ENCODE data around the gene SLC4A4.

Gene SLC4A4

DNA sequence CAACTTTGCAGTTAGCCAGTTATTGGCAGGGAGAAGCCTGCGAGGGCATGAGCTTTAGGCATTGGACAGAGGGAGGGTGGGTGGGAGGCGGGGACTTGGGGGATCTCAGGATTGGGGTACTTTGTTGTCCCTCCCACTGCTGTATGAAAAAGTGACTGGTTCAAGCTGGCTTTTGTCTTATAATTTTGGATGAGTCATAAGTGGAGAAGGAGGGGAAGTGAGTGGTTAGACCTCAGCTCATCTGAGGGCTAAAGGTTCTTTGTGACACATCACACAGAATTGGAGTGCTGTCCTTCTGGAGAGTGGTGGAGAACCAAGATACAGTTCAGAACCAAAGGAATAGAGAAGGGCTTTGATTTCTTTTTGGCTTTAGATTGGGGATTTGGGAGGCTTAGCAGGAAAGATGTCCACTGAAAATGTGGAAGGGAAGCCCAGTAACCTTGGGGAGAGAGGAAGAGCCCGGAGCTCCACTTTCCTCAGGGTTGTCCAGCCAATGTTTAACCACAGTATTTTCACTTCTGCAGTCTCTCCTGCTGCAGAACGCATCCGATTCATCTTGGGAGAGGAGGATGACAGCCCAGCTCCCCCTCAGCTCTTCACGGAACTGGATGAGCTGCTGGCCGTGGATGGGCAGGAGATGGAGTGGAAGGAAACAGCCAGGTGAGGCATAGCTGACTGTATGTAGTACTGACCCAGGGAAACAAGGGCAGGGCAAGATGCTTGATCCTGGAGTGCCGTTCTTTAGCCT lies at the start of gene SLC4A4:
Gene SLC4A4, plus strand, starts transcription at position 175 of the 748 bp plus-strand sequence.
- no peak for DNase-seq (ENCODE audit: low read depth)

- no peak for DNase-seq (ENCODE audit: low read depth)
These were observed 48.7 kb upstream of the SLC4A4 start for GRCh38 chr4:71290074-71290473.

DNA sequence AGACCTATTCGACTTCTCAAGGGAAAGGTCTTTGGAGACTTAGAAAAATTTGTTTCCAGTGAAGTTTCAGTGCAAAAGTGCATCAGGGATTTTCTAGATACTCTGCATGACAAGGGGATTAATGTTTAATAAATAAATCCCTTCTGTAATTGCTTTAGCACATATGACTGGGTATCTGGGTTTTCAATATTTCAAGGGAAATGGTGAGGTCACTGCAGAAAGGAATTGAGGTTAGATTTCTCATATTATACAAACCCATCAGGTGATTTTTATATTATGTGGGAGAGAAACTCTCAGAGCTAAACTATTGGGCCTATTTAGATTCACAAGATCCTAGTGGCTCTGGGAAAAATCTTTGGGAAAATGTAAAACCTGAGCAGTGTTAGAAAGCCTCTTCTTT lies 48.3 kb upstream of the SLC4A4 start:
- no peak for DNase-seq (ENCODE audit: low read depth)

GRCh38 chr4:71292228-71292627 lies 46.6 kb upstream of the SLC4A4 start:
- no peak for DNase-seq (ENCODE audit: low read depth)

DNA sequence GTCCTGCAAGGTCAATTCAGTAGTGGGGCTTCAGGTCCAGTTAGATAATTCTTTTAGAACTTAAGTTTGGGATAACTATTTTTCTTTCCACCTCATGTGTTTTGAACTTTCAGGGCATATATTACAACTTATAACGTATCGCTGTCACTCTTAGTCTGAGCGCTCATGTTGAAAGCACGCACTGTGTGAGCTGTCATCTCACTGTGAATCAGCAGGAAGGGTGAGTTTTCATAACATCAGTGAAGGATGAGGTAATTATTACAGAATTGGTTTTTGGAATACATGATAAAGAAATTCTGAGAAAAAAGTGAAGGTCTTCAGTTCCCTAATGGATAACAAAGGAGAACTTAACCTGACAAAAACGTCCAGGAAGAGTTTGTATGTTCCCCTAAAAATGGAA lies 45.1 kb upstream of the SLC4A4 start:
- no peak for DNase-seq (ENCODE audit: low read depth)

DNA sequence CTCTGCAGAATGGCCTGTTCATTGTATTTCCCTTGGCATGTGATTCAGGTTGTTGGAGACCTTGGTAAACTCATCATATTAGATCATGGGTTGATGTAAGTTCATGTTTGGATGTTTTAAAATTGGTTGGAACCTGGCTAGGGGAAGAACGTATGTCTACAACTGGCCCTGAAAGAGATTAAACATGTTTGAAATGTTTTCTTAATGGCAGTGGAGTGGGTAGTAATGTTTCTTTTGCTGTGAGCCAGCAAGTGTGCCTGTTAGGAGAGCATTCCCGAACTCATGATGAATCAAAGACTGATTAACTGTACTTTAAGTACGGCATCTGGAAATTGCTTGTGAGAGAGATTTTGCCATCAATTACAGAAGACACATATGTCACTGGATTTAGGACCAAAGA lies 44.5 kb upstream of the SLC4A4 start:
- DNase-seq (ENCODE audit: low read depth): no peak

DNA sequence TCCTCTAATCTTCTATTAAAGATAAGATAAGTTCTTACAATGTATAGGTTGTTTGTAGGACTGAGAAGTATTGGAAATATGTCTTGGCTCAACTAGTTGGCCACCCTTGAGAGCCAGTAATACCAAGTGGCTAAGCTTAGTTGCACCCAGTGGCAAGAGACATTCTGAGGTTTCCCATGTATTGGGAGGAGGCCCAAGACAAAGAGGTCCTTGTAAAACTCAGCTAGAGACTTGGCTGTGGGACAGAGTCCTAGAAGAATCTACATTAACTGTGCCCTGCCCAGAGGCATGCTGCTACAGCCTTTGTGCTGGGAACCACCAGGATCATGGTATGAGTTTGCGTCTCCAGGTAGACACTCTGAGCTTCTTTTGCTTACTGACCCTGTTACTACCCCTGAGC lies 41.9 kb upstream of the SLC4A4 start:
- no peak for DNase-seq (ENCODE audit: low read depth)

GRCh38 chr4:71300362-71300761 lies 38.5 kb upstream of the SLC4A4 start:
- DNase-seq (ENCODE audit: low read depth): no peak

DNA sequence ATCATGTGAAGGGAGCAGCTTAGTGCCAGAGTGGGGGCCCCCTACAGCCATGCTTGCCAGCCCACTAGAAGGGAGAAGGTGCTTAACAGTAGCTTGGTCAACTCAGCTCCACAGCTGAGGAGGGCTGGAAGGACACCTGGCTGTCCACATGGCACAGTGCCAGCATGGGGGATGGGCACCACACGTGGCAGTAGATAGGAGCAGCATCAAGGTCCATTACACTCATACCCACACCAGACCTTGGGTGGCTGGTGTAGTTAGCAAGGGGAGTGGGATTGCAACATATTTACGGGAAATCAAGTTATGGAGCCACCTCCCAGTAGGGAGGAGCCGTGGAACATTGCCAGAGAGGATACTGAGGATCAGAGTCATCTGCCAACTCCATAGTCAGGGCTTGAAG lies 37.9 kb upstream of the SLC4A4 start:
- no peak for DNase-seq (ENCODE audit: low read depth)

DNA sequence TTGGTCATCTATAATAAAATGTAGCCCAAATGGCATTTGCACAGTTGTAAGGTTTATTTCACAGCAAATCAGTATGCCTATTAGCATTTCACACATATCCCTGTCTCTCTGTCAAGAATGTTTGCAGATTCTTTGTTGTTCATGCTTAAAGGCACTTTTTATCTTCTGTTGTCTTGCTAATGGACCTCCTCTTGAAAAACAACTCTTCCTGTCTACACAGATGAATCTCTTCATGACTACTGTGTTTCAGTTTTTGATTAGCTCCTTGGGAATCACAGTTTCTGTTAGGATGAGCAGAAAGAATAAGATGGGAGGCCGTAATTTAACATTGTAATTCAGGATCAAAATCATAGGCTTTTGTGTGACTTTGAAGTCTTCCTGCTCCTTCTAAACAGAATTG lies 35.5 kb upstream of the SLC4A4 start:
- DNase-seq (ENCODE audit: low read depth): no peak

DNA sequence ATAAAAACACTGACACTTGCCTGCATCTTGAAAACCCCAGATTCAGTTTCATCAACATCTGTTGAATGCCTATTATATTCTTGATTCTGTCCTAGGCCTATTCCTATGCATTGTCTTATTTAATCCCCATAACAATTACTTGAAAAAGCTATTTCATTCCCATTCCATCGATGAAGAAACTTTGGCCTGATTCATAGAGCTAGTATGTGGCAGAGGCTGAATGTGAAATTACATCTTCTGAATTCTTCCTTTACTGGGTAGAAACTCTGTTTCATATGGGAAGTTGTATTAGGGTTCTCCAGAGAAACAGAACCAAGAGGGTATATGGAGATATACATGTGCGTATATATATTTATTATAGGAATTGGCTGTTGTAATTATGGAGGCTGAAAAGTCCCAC lies 35.0 kb upstream of the SLC4A4 start:
- no peak for DNase-seq (ENCODE audit: low read depth)

DNA sequence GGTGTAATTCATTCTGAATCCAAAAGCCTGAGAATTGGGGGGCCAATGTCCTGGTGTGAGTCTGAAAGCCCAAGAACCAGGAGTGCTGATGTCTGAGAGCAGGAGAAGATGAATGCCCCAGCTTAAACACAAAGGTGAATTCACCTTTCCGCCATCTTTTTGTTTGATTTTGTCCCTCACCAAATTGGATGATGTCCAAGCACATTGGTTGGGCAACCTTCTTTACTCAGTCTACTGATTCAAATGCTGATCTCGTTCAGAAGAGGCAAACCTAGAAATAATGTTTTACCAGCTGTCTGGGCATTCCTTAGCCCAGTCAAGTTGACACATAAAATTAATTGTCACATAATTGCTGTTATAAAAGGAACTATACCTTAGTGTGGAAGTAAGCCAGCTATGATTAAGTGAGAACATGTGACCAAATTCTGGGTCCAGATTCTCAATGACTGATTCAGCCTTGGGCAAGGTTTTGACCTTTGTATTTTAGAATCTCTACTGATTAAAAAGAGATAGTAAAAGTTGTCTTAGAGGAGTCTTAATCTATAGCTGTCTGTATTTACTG lies 34.5 kb upstream of the SLC4A4 start:
- no peak for DNase-seq (ENCODE audit: low read depth)

DNA sequence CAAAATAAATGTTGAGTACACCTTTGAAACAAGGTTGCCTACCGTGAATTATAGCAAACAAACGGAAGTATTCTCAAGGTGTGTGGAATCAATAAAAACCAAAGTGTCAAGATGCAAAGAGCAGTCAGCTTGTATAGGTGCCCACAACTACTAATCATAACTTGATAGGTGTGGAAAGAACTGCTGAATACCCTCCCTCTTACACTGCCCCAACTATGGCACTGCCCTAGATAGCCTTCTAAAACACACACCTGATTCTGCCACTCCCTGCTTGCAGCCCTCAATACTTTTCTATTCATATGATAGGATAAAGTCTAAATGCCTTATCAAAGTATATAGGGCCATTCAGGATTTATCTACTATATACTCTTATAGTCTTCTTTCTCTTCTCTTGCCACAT lies 31.1 kb upstream of the SLC4A4 start:
- no peak for DNase-seq (ENCODE audit: low read depth)

DNA sequence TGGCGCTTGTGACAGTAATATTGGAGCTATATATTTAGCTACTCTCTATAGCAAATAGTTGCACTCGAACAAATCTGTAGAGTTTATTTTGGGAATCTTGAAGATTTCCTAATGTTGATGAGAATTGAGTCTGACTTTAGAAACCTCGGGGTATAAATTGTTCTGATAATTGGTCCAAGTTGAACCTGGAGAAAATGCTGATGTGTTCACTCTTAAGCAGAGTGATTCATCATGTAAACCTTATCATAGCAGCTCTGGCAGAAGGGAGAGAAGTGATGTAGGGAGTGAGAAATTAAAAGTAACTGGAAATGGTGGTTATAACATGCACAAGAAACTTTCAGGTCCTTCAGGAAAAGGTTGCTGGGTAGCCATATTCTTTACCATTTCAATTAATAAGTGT lies 16.4 kb upstream of the SLC4A4 start:
- DNase-seq (ENCODE audit: low read depth): no peak

GRCh38 chr4:71333368-71333767 lies 5.5 kb upstream of the SLC4A4 start:
- DNase-seq (ENCODE audit: low read depth): no peak

DNA sequence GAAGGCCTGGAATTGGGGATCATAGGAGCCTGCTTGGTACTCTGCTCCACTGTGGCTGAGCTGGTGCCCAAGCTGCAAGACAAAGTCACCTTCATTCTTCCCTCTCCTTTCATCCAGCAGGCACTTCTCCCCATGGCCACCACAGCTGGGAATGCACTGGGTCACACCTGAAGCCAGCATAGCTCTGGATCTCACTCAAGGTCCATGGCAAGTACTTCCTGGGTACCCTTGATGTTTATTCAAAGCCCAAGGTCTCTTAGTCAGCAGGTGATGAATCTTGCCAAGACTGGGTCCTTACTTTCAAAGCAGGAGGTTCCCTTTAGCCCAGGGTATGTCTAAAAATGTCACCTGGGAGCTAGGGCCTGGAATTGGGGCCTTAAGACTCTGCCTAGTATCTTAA lies 4.9 kb upstream of the SLC4A4 start:
- DNase-seq (ENCODE audit: low read depth): no peak

DNA sequence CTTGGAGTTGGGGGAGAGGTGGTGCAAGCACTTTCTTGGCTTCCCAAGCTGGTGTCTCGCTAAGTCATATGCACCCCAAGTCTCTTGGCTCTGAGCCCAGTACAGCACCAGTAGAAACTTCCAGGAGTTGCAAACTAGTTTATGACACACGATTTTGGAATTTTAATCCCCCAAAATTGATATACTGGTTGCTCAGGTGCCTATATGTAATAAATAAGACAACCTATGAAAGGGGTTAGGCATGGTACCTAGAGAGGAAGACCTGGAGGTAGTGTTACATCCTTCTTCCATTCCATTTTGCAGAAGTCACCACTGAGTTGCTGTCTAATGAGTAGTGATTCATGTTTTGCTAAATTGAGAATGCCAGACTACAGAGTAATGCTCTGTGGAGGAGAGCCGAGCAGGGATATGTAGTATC lies 4.3 kb upstream of the SLC4A4 start:
- DNase-seq (ENCODE audit: low read depth): no peak

DNA sequence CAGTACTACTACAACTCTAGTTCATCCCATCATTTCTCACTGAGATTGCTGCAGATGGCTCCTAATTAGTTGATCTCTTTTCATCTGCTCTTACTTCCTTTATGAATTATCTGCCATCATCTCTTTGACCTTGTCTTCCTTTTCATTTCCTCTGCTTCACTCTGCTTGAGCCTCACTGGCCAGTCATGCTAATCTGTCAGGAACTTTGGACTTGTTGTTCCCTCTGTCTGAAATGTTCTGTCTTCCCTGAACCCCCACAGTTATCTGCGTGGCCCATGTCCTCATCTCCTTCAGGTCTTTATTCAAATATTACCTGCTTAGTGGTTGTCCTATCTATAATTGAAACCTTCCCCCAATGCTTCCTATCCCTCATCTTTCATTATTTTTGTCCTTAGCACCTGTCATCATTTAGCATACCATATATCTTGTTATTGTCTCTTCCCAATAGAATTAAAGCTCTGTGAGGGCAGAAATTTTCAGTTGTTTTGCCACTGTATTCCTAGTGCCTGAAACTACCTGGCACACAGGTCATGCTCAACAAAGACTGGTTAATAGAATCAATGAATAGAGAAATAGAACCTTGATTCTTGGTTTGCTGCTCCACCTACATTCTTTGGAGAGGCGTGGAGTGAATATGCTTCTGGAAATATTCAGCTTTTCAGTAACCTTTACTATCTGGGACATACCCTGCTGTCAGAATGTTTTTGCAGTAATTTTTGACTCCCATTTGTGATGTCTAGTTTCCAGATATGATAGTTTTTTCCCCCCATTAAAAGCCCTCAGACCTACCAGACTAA lies 5.0 kb downstream of the SLC4A4 start:
- no peak for DNase-seq (ENCODE audit: low read depth)

GRCh38 chr4:71346710-71347109 lies 7.9 kb downstream of the SLC4A4 start:
- DNase-seq (ENCODE audit: low read depth): no peak

- no peak for DNase-seq (ENCODE audit: low read depth)
These were observed 9.8 kb downstream of the SLC4A4 start for GRCh38 chr4:71348586-71348985.

GRCh38 chr4:71355045-71355444 lies 16.2 kb downstream of the SLC4A4 start:
- DNase-seq (ENCODE audit: low read depth): no peak

DNA sequence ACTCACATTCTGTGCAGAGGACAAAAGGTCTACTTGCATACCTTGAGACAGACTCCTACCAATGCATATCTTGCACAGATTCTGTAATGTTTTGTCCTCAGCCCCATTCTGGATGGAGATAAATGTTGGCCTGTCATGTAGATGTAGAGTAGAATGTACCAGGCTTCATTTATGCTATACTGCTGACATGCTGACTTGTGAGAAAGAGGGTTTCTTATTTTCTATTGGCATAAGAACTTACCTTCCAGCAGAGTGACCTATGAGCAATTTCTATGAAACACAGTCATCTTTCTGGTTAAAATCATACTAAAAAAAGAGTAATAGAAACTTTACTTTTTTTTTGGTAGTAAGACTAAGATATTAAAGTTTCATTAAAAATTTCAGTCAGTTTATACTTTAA lies 17.2 kb downstream of the SLC4A4 start:
- DNase-seq (ENCODE audit: low read depth): no peak

- no peak for DNase-seq (ENCODE audit: low read depth)
These were observed 18.3 kb downstream of the SLC4A4 start for GRCh38 chr4:71356924-71357663.

Data from activated T-cell treated with anti-CD3 and anti-CD28 coated beads for 1 hour (primary cell).